ENCODE measurements around the gene ACKR1.

Gene ACKR1

GRCh38 chr1:159207774-159208173, 3.1 kb downstream of the ACKR1 start:
- Histone ChIP-seq H3K9me3 (ENCODE audit: control insufficient read depth in 1 of 2, low read length in 2 of 2) (no peaks in the 10 kb centered on the region), H3K4me3 (ENCODE audit: low read depth in 1 of 2, low read length in 2 of 2) (peak overlapping the region in 1 of 2 donors; percentile 2), H3K27me3 (ENCODE audit: low read depth, low read length) (peaks cover 6% of the 10 kb centered on the region), H3K36me3 (ENCODE audit: control insufficient read depth in 1 of 2, insufficient read depth in 2 of 2, low read length in 2 of 2) (no peaks in the 10 kb centered on the region), H3K27ac (ENCODE audit: low read length) (no peak overlapping the region), H3K4me1 (ENCODE audit: control insufficient read depth in 1 of 2, insufficient read depth in 2 of 2, low read length in 2 of 2) (no peaks in the 10 kb centered on the region)

DNA sequence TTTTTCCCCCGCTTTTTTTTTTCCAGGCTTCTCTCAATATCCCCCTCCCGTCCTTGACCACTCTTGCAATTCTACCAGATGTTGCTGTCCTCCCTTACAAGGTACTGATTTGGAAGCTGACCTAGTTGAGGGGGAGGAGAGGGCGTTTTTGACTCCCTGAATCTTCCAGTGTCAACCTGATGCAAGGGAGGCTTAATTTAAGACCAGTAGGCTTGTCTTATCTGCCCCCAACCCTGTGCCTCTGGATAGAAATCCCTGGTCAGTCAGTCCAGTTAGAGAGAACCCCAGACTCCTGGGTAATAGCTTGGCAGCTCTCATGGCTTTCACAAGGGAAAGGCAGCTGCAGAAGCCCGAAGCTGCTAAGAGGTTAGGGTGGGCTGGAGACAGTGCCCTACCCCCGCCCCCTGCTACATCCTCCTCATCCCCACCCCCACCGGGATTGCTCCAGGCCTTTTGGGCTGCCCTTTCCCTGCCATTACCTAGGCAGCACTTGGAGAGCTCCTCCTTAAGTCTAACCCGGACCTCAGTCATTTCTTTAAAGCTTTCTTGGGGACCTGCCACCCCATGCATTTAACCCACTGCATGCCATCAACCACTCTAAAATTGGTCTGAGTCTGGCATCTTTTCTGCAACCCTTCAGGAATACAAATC, 3.6 kb downstream of the ACKR1 start:
- H3K9me3 ChIP-seq (ENCODE audit: control insufficient read depth in 1 of 2, low read length in 2 of 2): no peaks in the 10 kb centered on the region
- peak overlapping the region in 1 of 2 donors; percentile 2 for H3K4me3 ChIP-seq (ENCODE audit: low read depth in 1 of 2, low read length in 2 of 2)
- H3K36me3 ChIP-seq (ENCODE audit: control insufficient read depth in 1 of 2, insufficient read depth in 2 of 2, low read length in 2 of 2): no peaks in the 10 kb centered on the region
- H3K27me3 ChIP-seq (ENCODE audit: low read depth, low read length): peaks cover 6% of the 10 kb centered on the region
- H3K27ac ChIP-seq (ENCODE audit: low read length): no peak overlapping the region
- no peaks in the 10 kb centered on the region for H3K4me1 ChIP-seq (ENCODE audit: control insufficient read depth in 1 of 2, insufficient read depth in 2 of 2, low read length in 2 of 2)

DNA sequence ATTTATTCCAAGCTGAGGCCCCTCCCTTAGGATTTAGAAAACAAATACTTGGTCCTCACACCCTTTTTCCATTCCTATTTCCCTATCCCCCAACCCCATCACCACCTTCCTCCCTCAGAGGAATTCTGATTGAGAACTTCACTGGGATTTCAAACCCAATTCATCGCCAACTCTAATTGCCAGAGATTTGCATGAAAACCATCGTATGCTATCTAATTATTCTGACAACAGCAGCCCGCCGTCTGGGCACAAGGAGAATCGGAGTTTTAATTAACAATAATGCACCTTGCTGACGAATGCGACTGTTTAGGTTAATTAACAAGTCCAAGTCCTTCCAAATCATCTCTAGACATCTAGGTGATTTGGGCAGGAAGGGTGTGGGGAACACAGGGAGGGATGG, 4.4 kb downstream of the ACKR1 start:
- Histone ChIP-seq H3K36me3 (ENCODE audit: control insufficient read depth in 1 of 2, insufficient read depth in 2 of 2, low read length in 2 of 2) (no peaks in the 10 kb centered on the region), H3K9me3 (ENCODE audit: control insufficient read depth in 1 of 2, low read length in 2 of 2) (no peaks in the 10 kb centered on the region), H3K4me3 (ENCODE audit: low read depth in 1 of 2, low read length in 2 of 2) (no peak overlapping the region), H3K27ac (ENCODE audit: low read length) (no peak overlapping the region), H3K4me1 (ENCODE audit: control insufficient read depth in 1 of 2, insufficient read depth in 2 of 2, low read length in 2 of 2) (no peaks in the 10 kb centered on the region), H3K27me3 (ENCODE audit: low read depth, low read length) (peaks cover 6% of the 10 kb centered on the region)

- H3K9me3 ChIP-seq (ENCODE audit: control insufficient read depth in 1 of 2, low read length in 2 of 2): no peaks in the 10 kb centered on the region
- H3K27ac ChIP-seq (ENCODE audit: low read length): no peak overlapping the region
- no peak overlapping the region for H3K4me3 ChIP-seq (ENCODE audit: low read depth in 1 of 2, low read length in 2 of 2)
- no peaks in the 10 kb centered on the region for H3K4me1 ChIP-seq (ENCODE audit: control insufficient read depth in 1 of 2, insufficient read depth in 2 of 2, low read length in 2 of 2)
- peaks cover 6% of the 10 kb centered on the region for H3K27me3 ChIP-seq (ENCODE audit: low read depth, low read length)
- no peaks in the 10 kb centered on the region for H3K36me3 ChIP-seq (ENCODE audit: control insufficient read depth in 1 of 2, insufficient read depth in 2 of 2, low read length in 2 of 2)
Observed at GRCh38 chr1:159211331-159212136, 6.9 kb downstream of the ACKR1 start.

DNA sequence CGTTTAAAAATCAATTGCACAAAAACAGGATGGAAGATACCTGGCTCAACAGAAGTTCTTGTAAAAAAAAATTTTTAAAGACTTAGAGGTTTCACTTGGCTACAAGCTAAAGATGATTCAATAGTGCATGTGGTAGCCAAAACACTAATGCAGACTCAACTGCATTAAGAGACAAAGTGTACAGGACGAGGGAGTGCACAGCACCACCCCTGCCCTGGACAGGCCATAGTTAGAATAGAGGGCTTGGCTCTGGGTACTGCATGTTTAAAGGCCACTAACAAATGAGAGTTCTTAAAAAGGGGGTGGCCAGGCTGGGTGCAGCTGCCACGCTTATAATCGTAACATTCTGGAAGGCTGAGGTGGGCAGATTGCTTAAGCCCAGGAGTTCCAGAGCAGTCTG, 7.9 kb downstream of the ACKR1 start:
- Histone ChIP-seq H3K9me3 (ENCODE audit: control insufficient read depth in 1 of 2, low read length in 2 of 2) (no peaks in the 10 kb centered on the region), H3K4me3 (ENCODE audit: low read depth in 1 of 2, low read length in 2 of 2) (no peak overlapping the region), H3K4me1 (ENCODE audit: control insufficient read depth in 1 of 2, insufficient read depth in 2 of 2, low read length in 2 of 2) (no peaks in the 10 kb centered on the region), H3K27ac (ENCODE audit: low read length) (no peak overlapping the region), H3K27me3 (ENCODE audit: low read depth, low read length) (peaks cover 4% of the 10 kb centered on the region), H3K36me3 (ENCODE audit: control insufficient read depth in 1 of 2, insufficient read depth in 2 of 2, low read length in 2 of 2) (no peaks in the 10 kb centered on the region)

- Histone ChIP-seq H3K27me3 (ENCODE audit: low read depth, low read length) (no peaks in the 10 kb centered on the region), H3K4me3 (ENCODE audit: low read depth in 1 of 2, low read length in 2 of 2) (no peak overlapping the region), H3K4me1 (ENCODE audit: control insufficient read depth in 1 of 2, insufficient read depth in 2 of 2, low read length in 2 of 2) (no peaks in the 10 kb centered on the region), H3K27ac (ENCODE audit: low read length) (no peak overlapping the region), H3K9me3 (ENCODE audit: control insufficient read depth in 1 of 2, low read length in 2 of 2) (no peaks in the 10 kb centered on the region), H3K36me3 (ENCODE audit: control insufficient read depth in 1 of 2, insufficient read depth in 2 of 2, low read length in 2 of 2) (no peaks in the 10 kb centered on the region)
Observed at GRCh38 chr1:159214149-159214760, 9.6 kb downstream of the ACKR1 start.

DNA sequence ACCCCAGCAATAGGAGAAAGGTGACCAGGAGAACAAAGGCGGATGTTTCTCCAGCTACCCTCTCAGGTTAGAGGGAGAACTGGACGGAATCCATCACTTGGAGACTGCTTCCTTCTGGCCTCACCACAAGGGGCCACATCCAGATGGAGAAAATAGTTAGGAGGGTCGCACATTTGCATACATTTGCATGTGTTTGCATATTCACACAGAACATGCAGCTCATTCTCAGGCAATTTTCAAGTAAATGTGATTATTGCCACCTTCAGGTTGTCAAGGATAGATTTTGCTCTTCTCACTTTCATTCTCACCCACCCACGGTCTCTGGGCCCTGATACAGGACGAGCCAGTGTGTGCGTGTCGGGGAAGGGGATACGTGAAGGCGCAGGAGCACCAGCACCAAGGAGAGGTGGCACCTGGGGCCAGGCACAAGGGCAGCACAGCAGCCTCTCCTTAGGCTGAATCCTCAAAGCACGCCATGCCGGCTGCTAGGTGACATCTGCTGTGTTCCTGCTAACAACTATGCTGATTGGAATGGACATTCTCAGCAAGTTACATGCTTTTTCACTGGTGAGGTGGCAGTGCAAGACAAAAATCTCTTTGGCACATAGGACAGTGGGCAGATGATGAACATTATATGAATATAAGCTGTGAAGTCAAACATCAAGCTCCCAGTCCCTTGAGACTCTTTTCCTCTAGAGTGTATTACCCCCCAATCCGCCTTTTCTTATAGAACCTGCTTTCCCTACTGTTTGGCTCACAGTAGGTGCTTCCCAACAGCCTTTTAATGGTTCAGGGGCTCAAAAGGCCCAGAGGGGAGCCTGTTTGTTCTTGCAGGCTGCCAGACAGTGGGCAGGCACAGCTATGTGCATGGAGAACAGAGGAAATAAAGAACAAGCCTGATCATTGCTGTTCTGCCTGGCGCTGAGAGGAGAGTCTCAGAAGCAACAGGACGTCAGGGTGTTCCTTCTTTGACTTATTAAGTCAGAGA, 14.3 kb downstream of the ACKR1 start:
- Histone ChIP-seq H3K4me1 (ENCODE audit: control insufficient read depth in 1 of 2, insufficient read depth in 2 of 2, low read length in 2 of 2) (no peaks in the 10 kb centered on the region), H3K4me3 (ENCODE audit: low read depth in 1 of 2, low read length in 2 of 2) (no peak overlapping the region), H3K36me3 (ENCODE audit: control insufficient read depth in 1 of 2, insufficient read depth in 2 of 2, low read length in 2 of 2) (no peaks in the 10 kb centered on the region), H3K27me3 (ENCODE audit: low read depth, low read length) (no peaks in the 10 kb centered on the region), H3K9me3 (ENCODE audit: control insufficient read depth in 1 of 2, low read length in 2 of 2) (no peaks in the 10 kb centered on the region), H3K27ac (ENCODE audit: low read length) (no peak overlapping the region)

GRCh38 chr1:159222075-159222865, 17.6 kb downstream of the ACKR1 start:
- Histone ChIP-seq H3K9me3 (ENCODE audit: control insufficient read depth in 1 of 2, low read length in 2 of 2) (no peaks in the 10 kb centered on the region), H3K27ac (ENCODE audit: low read length) (no peak overlapping the region), H3K36me3 (ENCODE audit: control insufficient read depth in 1 of 2, insufficient read depth in 2 of 2, low read length in 2 of 2) (no peaks in the 10 kb centered on the region)

DNA sequence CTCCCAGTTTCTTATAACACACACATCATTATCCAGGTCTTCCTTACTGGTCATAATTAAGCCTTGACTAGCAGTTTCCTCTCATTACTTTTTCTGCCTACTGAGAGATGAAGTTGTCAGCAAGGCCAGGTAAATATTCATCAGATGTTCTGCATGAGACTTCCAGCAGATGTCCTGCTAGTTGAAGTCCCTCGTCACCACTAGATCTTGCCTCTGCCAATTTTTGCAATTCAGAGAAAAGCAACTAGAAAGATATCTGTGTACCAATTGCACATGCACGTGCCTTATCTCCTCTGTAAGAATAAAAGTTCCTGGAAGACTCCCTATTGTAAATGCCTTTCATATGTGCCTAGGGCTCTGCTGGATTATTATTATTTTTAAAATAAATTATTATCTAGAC, 18.3 kb downstream of the ACKR1 start:
- no peaks in the 10 kb centered on the region for H3K36me3 ChIP-seq (ENCODE audit: control insufficient read depth in 1 of 2, insufficient read depth in 2 of 2, low read length in 2 of 2)
- H3K27me3 ChIP-seq (ENCODE audit: low read depth, low read length): no peaks in the 10 kb centered on the region
- H3K4me1 ChIP-seq (ENCODE audit: control insufficient read depth in 1 of 2, insufficient read depth in 2 of 2, low read length in 2 of 2): no peaks in the 10 kb centered on the region
- no peak overlapping the region for H3K4me3 ChIP-seq (ENCODE audit: low read depth in 1 of 2, low read length in 2 of 2)
- no peak overlapping the region for H3K27ac ChIP-seq (ENCODE audit: low read length)
- no peaks in the 10 kb centered on the region for H3K9me3 ChIP-seq (ENCODE audit: control insufficient read depth in 1 of 2, low read length in 2 of 2)

More at GRCh38 chr1:159222075-159222865, 17.6 kb downstream of the ACKR1 start:
- no peak overlapping the region for H3K4me3 ChIP-seq (ENCODE audit: low read depth in 1 of 2, low read length in 2 of 2)
- no peaks in the 10 kb centered on the region for H3K27me3 ChIP-seq (ENCODE audit: low read depth, low read length)
- H3K4me1 ChIP-seq (ENCODE audit: control insufficient read depth in 1 of 2, insufficient read depth in 2 of 2, low read length in 2 of 2): no peaks in the 10 kb centered on the region

GRCh38 chr1:159228554-159228953, 23.9 kb downstream of the ACKR1 start:
- H3K4me3 ChIP-seq (ENCODE audit: low read depth in 1 of 2, low read length in 2 of 2): no peak overlapping the region
- H3K9me3 ChIP-seq (ENCODE audit: control insufficient read depth in 1 of 2, low read length in 2 of 2): no peaks in the 10 kb centered on the region
- no peaks in the 10 kb centered on the region for H3K27me3 ChIP-seq (ENCODE audit: low read depth, low read length)
- H3K27ac ChIP-seq (ENCODE audit: low read length): no peak overlapping the region
- no peaks in the 10 kb centered on the region for H3K36me3 ChIP-seq (ENCODE audit: control insufficient read depth in 1 of 2, insufficient read depth in 2 of 2, low read length in 2 of 2)
- no peaks in the 10 kb centered on the region for H3K4me1 ChIP-seq (ENCODE audit: control insufficient read depth in 1 of 2, insufficient read depth in 2 of 2, low read length in 2 of 2)
